H1 (cell line): ENCODE results near the gene IL36B. TPM values are rescaled to one million over a fixed set of nuclear protein-coding genes. Genes with fewer than 3 reads are reported as not detected.

Experiments
- FOSL1 ChIP-seq: IDR thresholded peaks from 2 replicates; pipeline ENCODE4 v1.6.1; 2011; ENCODE audit warnings: mild to moderate bottlenecking, low read depth, low read length, moderate library complexity; ENCODE audit not compliant: insufficient read depth
- JUN ChIP-seq: IDR thresholded peaks from 2 replicates; pipeline ENCODE4 v1.6.1; 2011; ENCODE audit warnings: low read depth, mild to moderate bottlenecking, improper control_type of control experiment, low read length
- RNF2 ChIP-seq: fragments of 200-900, 300-1000 bp; sonication (generic); IDR thresholded peaks from 2 replicates; pipeline ENCODE4 v1.7.1; 2016; ENCODE audit warnings: borderline replicate concordance, low read depth, mild to moderate bottlenecking, antibody characterized with exemption, low read length; ENCODE audit not compliant: poor library complexity, severe bottlenecking; ENCODE audit errors: missing control alignments
- SP4 ChIP-seq: IDR thresholded peaks from 2 replicates; pipeline ENCODE4 v1.6.1; 2012; ENCODE audit warnings: low read length, inconsistent platforms
- polyA plus RNA-seq, 7 experiments: library from polyadenylated mRNA; depleted of rRNA in 3 of 7; stranded (reverse) in 5 of 7; unstranded in 2 of 7; fragments of >200 nt in 5 of 7; fragments of 200-250 nt in 2 of 7; gene quantifications; 1 replicate in 5 of 7; 2 replicates in 1 of 7; 4 replicates in 1 of 7; pipeline versions ENCODE4 v1.2.1 to v1.2.3, GENCODE V29; 2011 to 2013; ENCODE audit warnings: missing spikeins in 2 of 7, mixed read lengths in 2 of 7
- total RNA-seq: library from RNA; stranded (reverse); fragmentation: NEBNext Ultra II Directional; extraction: Animal tissue kit (Norgen Biotek cat#: 25700); gene quantifications from 2 replicates; pipeline ENCODE4 v1.2.1, GENCODE V29; 2021

IL36B gene
- total and polyA plus RNA-seq, 2 of the 8 experiments (the other 6 are each of a cell fraction or from before 2014, with no cell fraction given), result not detected

- TF ChIP-seq JUN (no peak), RNF2 (no peak), FOSL1 (no peak), SP4 (no peak)
Measured at GRCh38 chr2:113057117-113057516, 4.5 kb upstream of the IL36B start (continued).
